Measurements from ENCODE around the gene IRF1.

Gene IRF1

GRCh38 chr5:132475987-132476875 is 14.3 kb downstream of the IRF1 start:
- FAIRE-seq (no peak), DNase-seq (ENCODE audit: insufficient read length, low spot score) (no peak)

GRCh38 chr5:132475497-132475882 is 15.1 kb downstream of the IRF1 start:
- no peak for DNase-seq (ENCODE audit: insufficient read length, low spot score)
- FAIRE-seq, result no peak

GRCh38 chr5:132474881-132475496 is 15.6 kb downstream of the IRF1 start:
- DNase-seq (ENCODE audit: insufficient read length, low spot score), result no peak
- no peak for FAIRE-seq

- DNase-seq (ENCODE audit: insufficient read length, low spot score), result no peak
- no peak for FAIRE-seq
These were observed 16.3 kb downstream of the IRF1 start for GRCh38 chr5:132474131-132474723.

- DNase-seq (ENCODE audit: insufficient read length, low spot score) (no peak), FAIRE-seq (no peak)
These were observed 16.9 kb downstream of the IRF1 start for GRCh38 chr5:132473668-132474067.

GRCh38 chr5:132473019-132473531 is 17.5 kb downstream of the IRF1 start:
- DNase-seq (ENCODE audit: insufficient read length, low spot score), result no peak
- FAIRE-seq, result peak; percentile 96

GRCh38 chr5:132472431-132472830 is 18.1 kb downstream of the IRF1 start:
- FAIRE-seq (no peak), DNase-seq (ENCODE audit: insufficient read length, low spot score) (no peak)

- FAIRE-seq (no peak), DNase-seq (ENCODE audit: insufficient read length, low spot score) (no peak)
These were observed 18.6 kb downstream of the IRF1 start for GRCh38 chr5:132471944-132472343.

GRCh38 chr5:132471151-132471907 is 19.2 kb downstream of the IRF1 start:
- FAIRE-seq, result no peak
- no peak for DNase-seq (ENCODE audit: insufficient read length, low spot score)

- FAIRE-seq (no peak), DNase-seq (ENCODE audit: insufficient read length, low spot score) (no peak)
These were observed 20.0 kb downstream of the IRF1 start for GRCh38 chr5:132470596-132470995.

GRCh38 chr5:132470010-132470392 is 20.6 kb downstream of the IRF1 start:
- DNase-seq (ENCODE audit: insufficient read length, low spot score) (no peak), FAIRE-seq (no peak)

- FAIRE-seq, result peak; percentile 48
- DNase-seq (ENCODE audit: insufficient read length, low spot score), result no peak
These were observed 21.1 kb downstream of the IRF1 start for GRCh38 chr5:132469380-132470009.

- DNase-seq (ENCODE audit: insufficient read length, low spot score) (no peak), FAIRE-seq (peak; percentile 63)
These were observed 21.8 kb downstream of the IRF1 start for GRCh38 chr5:132468656-132469379.

GRCh38 chr5:132467287-132467984 is 23.1 kb downstream of the IRF1 start:
- FAIRE-seq (no peak), DNase-seq (ENCODE audit: insufficient read length, low spot score) (no peak)

- DNase-seq (ENCODE audit: insufficient read length, low spot score) (no peak), FAIRE-seq (peak; percentile 100)
These were observed 23.9 kb downstream of the IRF1 start for GRCh38 chr5:132466433-132467286.

- peak; percentile 31 for FAIRE-seq
These were observed 25.4 kb downstream of the IRF1 start for GRCh38 chr5:132465059-132465707.

GRCh38 chr5:132464156-132464939 is 26.2 kb downstream of the IRF1 start:
- DNase-seq (ENCODE audit: insufficient read length, low spot score) (no peak), FAIRE-seq (peak; percentile 92)

More at GRCh38 chr5:132465059-132465707, 25.4 kb downstream of the IRF1 start:
- no peak for DNase-seq (ENCODE audit: insufficient read length, low spot score)
